Parathyroid adenoma (tissue), 2 donors: Measurements from ENCODE around the gene CRISPLD2.
"Not testable (repeated sequence)": the region's sequence is repeated elsewhere in the genome, so short reads cannot be mapped to it uniquely, and the experiment has no call there.

Source experiments
- H2AFZ ChIP-seq: fragments of 300-600 bp; sonication (generic); one replicate; pipeline ENCODE4 v1.7.0; 2017; ENCODE audit warnings: antibody characterized with exemption, mild to moderate bottlenecking
- H3K27ac ChIP-seq: fragments of 300-600 bp; sonication (generic); one replicate; pipeline ENCODE4 v1.7.0; 2017
- H3K27me3 ChIP-seq: fragments of 300-600 bp; sonication (generic); one replicate; pipeline ENCODE4 v1.7.0; 2017; ENCODE audit warnings: low read length; ENCODE audit not compliant: control insufficient read depth, insufficient read depth
- H3K36me3 ChIP-seq: fragments of 300-600 bp; sonication (generic); one replicate; pipeline ENCODE4 v1.7.0; 2017; ENCODE audit warnings: low read length; ENCODE audit not compliant: control insufficient read depth, insufficient read depth
- H3K4me1 ChIP-seq: fragments of 300-600 bp; sonication (generic); one replicate; pipeline ENCODE4 v1.7.0; 2017; ENCODE audit warnings: control low read depth
- H3K4me2 ChIP-seq: fragments of 300-600 bp; sonication (generic); one replicate; pipeline ENCODE4 v1.7.0; 2017; ENCODE audit warnings: low read length
- H3K4me3 ChIP-seq: fragments of 300-600 bp; sonication (generic); one replicate; pipeline ENCODE4 v1.7.0; 2017; ENCODE audit warnings: low read depth, low read length
- H3K79me2 ChIP-seq: fragments of 300-600 bp; sonication (generic); one replicate; pipeline ENCODE4 v1.7.0; 2017; ENCODE audit warnings: control low read depth
- H3K9ac ChIP-seq: fragments of 300-600 bp; sonication (generic); one replicate; pipeline ENCODE4 v1.7.0; 2017; ENCODE audit warnings: mild to moderate bottlenecking
- H3K9me3 ChIP-seq: fragments of 300-600 bp; sonication (generic); one replicate; pipeline ENCODE4 v1.7.0; 2017; ENCODE audit warnings: low read length; ENCODE audit not compliant: control insufficient read depth
- CTCF ChIP-seq: fragments of 300-600 bp; sonication (generic); IDR thresholded peaks from one replicate; pipeline ENCODE4 v1.7.0; 2017; ENCODE audit warnings: antibody characterized with exemption, mild to moderate bottlenecking
- donor health status: primary hyperparathyroidism.

Gene CRISPLD2

GRCh38 chr16:84869473-84869845, 49.7 kb downstream of the CRISPLD2 start:
- H3K9me3 ChIP-seq: no peaks in the 10 kb centered on the region
- no peak overlapping the region for H3K4me3 ChIP-seq
- H3K4me1 ChIP-seq: no peaks in the 10 kb centered on the region
- H3K79me2 ChIP-seq: no peaks in the 10 kb centered on the region
- H3K27ac ChIP-seq: no peak overlapping the region
- H3K27me3 ChIP-seq: no peaks in the 10 kb centered on the region
- TF ChIP-seq CTCF: no peak
- no peak overlapping the region for H3K9ac ChIP-seq
- H3K4me2 ChIP-seq: no peak overlapping the region
- no peaks in the 10 kb centered on the region for H3K36me3 ChIP-seq
- no peak overlapping the region for H2AFZ ChIP-seq

- H3K4me2 ChIP-seq, H3K36me3 ChIP-seq, H3K27me3 ChIP-seq, H3K9me3 ChIP-seq, H2AFZ ChIP-seq, H3K79me2 ChIP-seq, H3K27ac ChIP-seq, H3K9ac ChIP-seq, H3K4me3 ChIP-seq, H3K4me1 ChIP-seq: not testable (repeated sequence)
Observed at GRCh38 chr16:84872971-84873370, 53.2 kb downstream of the CRISPLD2 start.

- no peak overlapping the region for H3K4me3 ChIP-seq
- no peak overlapping the region for H2AFZ ChIP-seq
- TF ChIP-seq CTCF: no peak
- H3K27ac ChIP-seq: no peak overlapping the region
- H3K27me3 ChIP-seq: no peaks in the 10 kb centered on the region
- no peak overlapping the region for H3K9ac ChIP-seq
- H3K4me2 ChIP-seq: no peak overlapping the region
- no peaks in the 10 kb centered on the region for H3K36me3 ChIP-seq
- no peaks in the 10 kb centered on the region for H3K4me1 ChIP-seq
- H3K79me2 ChIP-seq: no peaks in the 10 kb centered on the region
- H3K9me3 ChIP-seq: no peaks in the 10 kb centered on the region
Observed at GRCh38 chr16:84874004-84874435, 54.2 kb downstream of the CRISPLD2 start.

- Histone ChIP-seq H3K9ac (no peak overlapping the region), H3K9me3 (no peaks in the 10 kb centered on the region), H3K4me3 (no peak overlapping the region), H3K36me3 (no peaks in the 10 kb centered on the region), H2AFZ (no peak overlapping the region), H3K4me1 (no peaks in the 10 kb centered on the region), H3K27me3 (no peaks in the 10 kb centered on the region), H3K4me2 (no peak overlapping the region), H3K27ac (no peak overlapping the region), H3K79me2 (no peaks in the 10 kb centered on the region)
- no peak for TF ChIP-seq CTCF
Observed at GRCh38 chr16:84874553-84874952, 54.8 kb downstream of the CRISPLD2 start.

- no peaks in the 10 kb centered on the region for H3K27me3 ChIP-seq
- no peak overlapping the region for H3K4me2 ChIP-seq
- H3K79me2 ChIP-seq: no peaks in the 10 kb centered on the region
- H3K4me3 ChIP-seq: no peak overlapping the region
- H3K4me1 ChIP-seq: no peaks in the 10 kb centered on the region
- no peak for TF ChIP-seq CTCF
- H3K36me3 ChIP-seq: no peaks in the 10 kb centered on the region
- H2AFZ ChIP-seq: no peak overlapping the region
- H3K27ac ChIP-seq: no peak overlapping the region
- no peak overlapping the region for H3K9ac ChIP-seq
- no peaks in the 10 kb centered on the region for H3K9me3 ChIP-seq
Observed at GRCh38 chr16:84874983-84875382, 55.2 kb downstream of the CRISPLD2 start.
